Thyroid gland (tissue), 4 donors: ENCODE data around the gene SCML1. TPM values are rescaled to one million over a fixed set of nuclear protein-coding genes. Genes with fewer than 3 reads are reported as not detected.
A peak's percentile ranks its signal among the peaks of the same experiment; 100 is the strongest.

ENCODE experiments used
- DNase-seq, 2 donors: peaks; one replicate each; pipeline ENCODE4 v3.0.0-alpha.2; 2019
- H3K27ac ChIP-seq, 3 donors: fragments of 200-600 bp; sonication (generic); 1 replicate in 2 of 3; 2 replicates in 1 of 3; pipeline ENCODE4 v1.5.1; 2016 to 2019; ENCODE audit warnings: mild to moderate bottlenecking in 1 of 3, moderate library complexity in 1 of 3
- H3K27me3 ChIP-seq: fragments of 200-600 bp; sonication (generic); one replicate; pipeline ENCODE4 v1.5.1; 2019
- H3K36me3 ChIP-seq, 2 donors: fragments of 200-600 bp; sonication (generic); one replicate each; pipeline ENCODE4 v1.5.1; 2016 to 2019
- H3K4me1 ChIP-seq, 2 donors: fragments of 200-600 bp; sonication (generic); one replicate each; pipeline ENCODE4 v1.5.1; 2017 to 2019
- H3K4me3 ChIP-seq, 3 donors: fragments of 200-600 bp; sonication (generic); replicated peaks in 1 of 3; 1 replicate in 2 of 3; 2 replicates in 1 of 3; pipeline ENCODE4 v1.5.1; 2016; ENCODE audit warnings: mild to moderate bottlenecking in 1 of 3
- H3K9me3 ChIP-seq: fragments of 200-600 bp; sonication (generic); one replicate; pipeline ENCODE4 v1.5.1; 2017
- POLR2A ChIP-seq, 2 donors: fragments of 450-650 bp; IDR thresholded peaks; one replicate each; pipeline ENCODE4 v1.6.1; 2017; ENCODE audit warnings: antibody characterized with exemption in 2 of 2, mild to moderate bottlenecking in 2 of 2, moderate library complexity in 1 of 2
- WGBS, 2 donors: methylation state at CpG; one replicate each; pipeline ENCODE4 v1.1.5; 2017; 5-methylcytosine and 5-hydroxymethylcytosine counted together
- intact Hi-C: fragments of 100-400 bp; cut with DNase I; formaldehyde crosslinking; loops from one replicate; pipeline ENCODE4 v1.15.1; 2023
- total RNA-seq, 4 donors: library from RNA; depleted of rRNA; stranded (reverse); fragments of >200 nt; gene quantifications; one replicate each; pipeline ENCODE4 v1.2.3, GENCODE V29; 2016
- TF ChIP-seq, protein P1 (sequence below), 6 experiments: fragments of 200-600 bp in 3 of 6; fragments of 450-650 bp in 3 of 6; sonication (generic) in 3 of 6; IDR thresholded peaks; one replicate each; pipeline ENCODE4 v1.5.1; 2016 to 2019; ENCODE audit warnings: antibody characterized with exemption in 6 of 6, mild to moderate bottlenecking in 2 of 6, inconsistent platforms in 1 of 6, moderate library complexity in 1 of 6

Gene SCML1
- total RNA-seq = 10 to 100 TPM in 2 of 4 donors, 1 to 10 TPM in 2; 5.0 to 13.0 (median 8.6) TPM

DNA sequence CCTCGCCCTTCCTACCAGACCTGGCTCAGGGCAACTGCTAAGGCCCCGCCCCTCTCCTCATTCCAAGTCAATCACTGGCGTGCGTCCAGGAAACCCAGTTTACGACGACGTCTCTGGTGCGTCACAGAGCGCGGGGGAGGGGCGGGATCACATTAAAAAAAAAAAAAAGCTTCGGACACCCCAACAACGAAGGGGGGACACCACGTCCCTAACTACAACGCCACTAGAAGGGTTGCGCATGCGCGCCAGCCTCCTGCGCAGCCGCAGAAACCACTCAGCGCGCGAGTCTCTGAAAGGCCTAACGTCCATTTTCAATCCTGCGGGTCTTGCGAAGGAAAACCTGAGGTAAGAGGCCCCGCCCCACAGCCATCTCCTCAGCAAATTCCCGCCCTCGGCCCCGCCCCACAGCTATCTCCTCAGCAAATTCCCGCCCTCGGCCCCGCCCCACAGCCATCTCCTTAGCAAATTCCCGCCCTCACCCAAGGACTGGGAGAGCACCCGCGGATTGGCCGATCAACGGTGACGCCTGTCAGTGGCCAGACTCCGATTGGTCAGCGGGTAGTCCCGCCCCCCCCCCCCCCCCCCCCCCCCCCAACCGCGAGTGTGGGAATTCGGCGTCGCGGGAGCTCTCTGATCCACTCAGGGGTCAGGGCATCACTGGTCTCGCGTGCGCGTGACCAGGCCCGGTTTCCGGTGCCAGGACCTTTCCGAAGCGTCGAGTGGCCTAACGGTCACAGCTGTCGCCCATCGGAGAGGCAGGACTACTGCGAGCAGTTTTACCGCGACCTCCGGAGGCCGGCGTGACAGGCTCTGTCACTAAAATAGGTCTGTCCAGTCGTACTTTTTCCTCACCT is at the start of gene SCML1:
SCML1 (plus strand) TSS at position 638 of the 854 bp plus-strand sequence. CDS start 6,694 bp downstream, outside the sequence.
- Histone ChIP-seq H3K4me1 (no peaks in the 10 kb centered on the region), H3K4me3 (peak within 1 kb of the TSS in 2 of 3 donors; percentile 43 to 47), H3K36me3 (no peaks in the 10 kb centered on the region), H3K27ac (peak within 1 kb of the TSS; percentile 82 to 86 (median 83)), H3K27me3 (no peaks in the 10 kb centered on the region), H3K9me3 (no peaks in the 10 kb centered on the region)
- TF ChIP-seq, protein P1, sequence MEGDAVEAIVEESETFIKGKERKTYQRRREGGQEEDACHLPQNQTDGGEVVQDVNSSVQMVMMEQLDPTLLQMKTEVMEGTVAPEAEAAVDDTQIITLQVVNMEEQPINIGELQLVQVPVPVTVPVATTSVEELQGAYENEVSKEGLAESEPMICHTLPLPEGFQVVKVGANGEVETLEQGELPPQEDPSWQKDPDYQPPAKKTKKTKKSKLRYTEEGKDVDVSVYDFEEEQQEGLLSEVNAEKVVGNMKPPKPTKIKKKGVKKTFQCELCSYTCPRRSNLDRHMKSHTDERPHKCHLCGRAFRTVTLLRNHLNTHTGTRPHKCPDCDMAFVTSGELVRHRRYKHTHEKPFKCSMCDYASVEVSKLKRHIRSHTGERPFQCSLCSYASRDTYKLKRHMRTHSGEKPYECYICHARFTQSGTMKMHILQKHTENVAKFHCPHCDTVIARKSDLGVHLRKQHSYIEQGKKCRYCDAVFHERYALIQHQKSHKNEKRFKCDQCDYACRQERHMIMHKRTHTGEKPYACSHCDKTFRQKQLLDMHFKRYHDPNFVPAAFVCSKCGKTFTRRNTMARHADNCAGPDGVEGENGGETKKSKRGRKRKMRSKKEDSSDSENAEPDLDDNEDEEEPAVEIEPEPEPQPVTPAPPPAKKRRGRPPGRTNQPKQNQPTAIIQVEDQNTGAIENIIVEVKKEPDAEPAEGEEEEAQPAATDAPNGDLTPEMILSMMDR (IDR thresholded peaks at IDR 0.05) = no peak
- peak in 1 of 2 donors; percentile 54 for TF ChIP-seq POLR2A (IDR thresholded peaks at IDR 0.05)
- intact Hi-C loops = no loop called here
- DNase-seq = peak; percentile 96 to 98
- 0 to 1% methylated on average over 2 to 12 of the region's 67 CpGs for WGBS, 2 donors

DNA sequence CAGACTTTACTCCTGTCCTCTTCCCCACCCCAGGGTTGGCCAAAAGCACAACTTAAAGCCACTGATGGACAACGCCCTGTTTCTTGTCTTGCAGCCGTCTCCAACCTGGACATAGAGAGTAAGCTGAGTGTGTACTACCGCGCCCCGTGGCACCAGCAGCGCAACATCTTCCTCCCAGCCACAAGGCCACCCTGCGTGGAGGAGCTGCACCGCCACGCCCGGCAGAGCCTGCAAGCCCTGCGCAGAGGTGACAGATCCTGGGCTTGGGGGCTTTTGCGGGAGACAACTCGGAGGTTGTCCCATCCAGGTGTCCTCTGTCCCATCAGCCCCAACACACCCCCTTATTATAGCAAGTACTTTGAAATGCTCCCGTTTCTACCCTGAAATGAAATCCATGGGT is 49.6 kb upstream of the SCML1 start:
- Histone ChIP-seq H3K36me3 (no peaks in the 10 kb centered on the region), H3K27me3 (no peaks in the 10 kb centered on the region), H3K9me3 (no peaks in the 10 kb centered on the region), H3K4me3 (no peak overlapping the region), H3K4me1 (no peaks in the 10 kb centered on the region), H3K27ac (no peak overlapping the region)
- intact Hi-C loops = no loop called here
- DNase-seq = no peak
- TF ChIP-seq POLR2A (IDR thresholded peaks at IDR 0.05) = no peak
- TF ChIP-seq, protein P1 (IDR thresholded peaks at IDR 0.05) = no peak
- 97 to 99% methylated on average over 3 to 12 of the region's 14 CpGs for WGBS, 2 donors

- no peak for TF ChIP-seq POLR2A (IDR thresholded peaks at IDR 0.05)
- TF ChIP-seq, protein P1 (IDR thresholded peaks at IDR 0.05) = peak; percentile 31 to 70 (median 55)
- H3K4me3 ChIP-seq = no peak overlapping the region
- no peaks in the 10 kb centered on the region for H3K4me1 ChIP-seq
- H3K36me3 ChIP-seq = no peaks in the 10 kb centered on the region
- no peak overlapping the region for H3K27ac ChIP-seq
- no peaks in the 10 kb centered on the region for H3K27me3 ChIP-seq
- 48 to 51% methylated on average over 4 of the region's 4 CpGs for WGBS, 2 donors
- intact Hi-C loops = loop anchor here (5.0 kb wide), 1 partner anchor 448 kb away; no protein-coding TSS in a partner anchor
- DNase-seq = peak; percentile 33 to 34
- no peaks in the 10 kb centered on the region for H3K9me3 ChIP-seq
Observed at GRCh38 chrX:17689971-17690409, 47.3 kb upstream of the SCML1 start.

DNA sequence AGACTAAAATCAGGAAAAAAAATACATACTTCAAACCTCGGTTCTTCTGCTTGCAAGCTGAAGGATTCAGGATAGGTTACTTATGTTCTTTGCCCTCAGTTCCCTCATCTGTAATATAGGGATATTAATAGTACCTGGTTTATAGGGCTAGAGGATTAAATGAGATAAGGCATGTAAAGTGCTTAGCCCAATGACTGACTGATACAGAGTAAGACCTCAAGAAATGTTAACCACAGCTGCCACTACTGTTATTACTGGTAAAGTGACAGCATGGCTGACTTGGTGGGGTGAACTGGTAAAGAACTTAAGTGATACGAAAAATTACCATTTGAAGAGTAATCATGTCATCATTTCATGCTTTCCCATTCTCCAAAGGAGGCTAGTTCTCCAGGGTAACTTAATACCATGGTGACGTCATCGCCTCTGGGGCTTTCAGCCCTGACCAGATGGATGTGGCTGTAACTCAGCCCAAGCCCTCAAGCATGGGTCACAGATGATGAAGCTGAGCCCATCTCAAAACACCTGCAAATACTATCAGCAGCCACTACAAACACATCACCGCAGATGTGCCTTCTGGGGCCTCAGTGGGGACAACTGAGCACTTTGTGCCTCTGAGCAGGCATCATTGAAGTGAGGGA is 44.5 kb upstream of the SCML1 start:
- Histone ChIP-seq H3K4me1 (no peaks in the 10 kb centered on the region), H3K4me3 (no peak overlapping the region), H3K27ac (no peak overlapping the region), H3K9me3 (no peaks in the 10 kb centered on the region), H3K27me3 (no peaks in the 10 kb centered on the region), H3K36me3 (no peaks in the 10 kb centered on the region)
- DNase-seq = no peak
- intact Hi-C loops = loop anchor here (5.0 kb wide), 1 partner anchor 451 kb away; no protein-coding TSS in a partner anchor
- WGBS, 2 donors = 86 to 91% methylated on average over 2 to 5 of the region's 5 CpGs
- no peak for TF ChIP-seq POLR2A (IDR thresholded peaks at IDR 0.05)
- TF ChIP-seq, protein P1 (IDR thresholded peaks at IDR 0.05) = no peak
